Activated T-helper 1 cell treated with anti-CD3 and anti-CD28 coated beads, Interleukin-2, amount 50 U/mL, for 16 hours (primary cell): Measurements from ENCODE around the gene JADE2.
A peak's percentile ranks its signal among the peaks of the same experiment; 100 is the strongest.
"Not testable (repeated sequence)": the region's sequence is repeated elsewhere in the genome, so short reads cannot be mapped to it uniquely, and the experiment has no call there.

Experiments
- DNase-seq, 2 donors: peaks; one replicate each; pipeline ENCODE4 v3.0.0-alpha.2; 2020; ENCODE audit warnings: low read depth in 1 of 2, low spot score in 1 of 2

JADE2 gene

DNA sequence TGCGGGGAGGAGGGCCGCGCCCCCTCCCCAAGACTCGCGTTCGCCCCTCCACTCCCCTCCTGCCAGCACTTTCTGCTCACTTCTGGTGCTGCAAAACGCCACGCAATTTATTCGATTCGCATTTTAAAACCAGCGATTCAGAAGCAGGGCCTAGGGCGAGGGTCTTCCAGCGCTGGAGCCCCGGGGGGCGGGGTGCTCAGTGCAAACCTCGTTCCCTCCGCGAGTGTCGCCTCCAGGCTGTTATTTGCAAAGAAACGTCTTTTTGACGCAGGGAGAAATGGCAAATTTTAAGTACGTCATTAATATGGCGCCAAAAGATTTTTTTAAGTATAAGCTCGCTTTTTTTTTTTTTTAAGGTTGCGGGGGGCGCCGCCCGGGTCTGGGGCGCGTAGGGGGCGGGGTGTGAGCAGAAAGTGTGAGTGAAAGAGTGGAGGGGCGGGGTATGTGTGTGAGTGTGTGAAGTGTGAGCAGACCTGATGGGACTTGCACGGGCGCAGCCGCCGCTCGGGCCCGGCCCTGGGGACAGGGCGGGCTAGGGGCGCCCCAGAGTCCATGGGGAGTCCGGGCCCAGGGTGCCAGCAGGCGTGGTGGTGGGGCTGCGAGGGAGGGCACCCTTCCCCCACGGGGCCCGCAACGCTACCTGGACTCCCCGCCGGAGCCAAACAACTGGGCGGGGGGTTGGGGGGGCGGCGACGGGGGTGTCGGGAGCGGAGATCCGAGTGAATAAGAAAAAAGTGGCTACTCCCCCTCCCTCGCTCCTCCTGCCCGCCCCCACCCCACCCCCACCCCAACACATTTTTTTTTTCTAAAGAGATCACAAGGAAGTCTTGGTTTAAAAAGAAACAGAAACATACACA is at the start of gene JADE2:
JADE2 (plus strand) TSS at position 845 of the 857 bp plus-strand sequence. CDS start 10,188 bp downstream, outside the sequence.
- DNase-seq: peak; percentile 66 to 68

DNA sequence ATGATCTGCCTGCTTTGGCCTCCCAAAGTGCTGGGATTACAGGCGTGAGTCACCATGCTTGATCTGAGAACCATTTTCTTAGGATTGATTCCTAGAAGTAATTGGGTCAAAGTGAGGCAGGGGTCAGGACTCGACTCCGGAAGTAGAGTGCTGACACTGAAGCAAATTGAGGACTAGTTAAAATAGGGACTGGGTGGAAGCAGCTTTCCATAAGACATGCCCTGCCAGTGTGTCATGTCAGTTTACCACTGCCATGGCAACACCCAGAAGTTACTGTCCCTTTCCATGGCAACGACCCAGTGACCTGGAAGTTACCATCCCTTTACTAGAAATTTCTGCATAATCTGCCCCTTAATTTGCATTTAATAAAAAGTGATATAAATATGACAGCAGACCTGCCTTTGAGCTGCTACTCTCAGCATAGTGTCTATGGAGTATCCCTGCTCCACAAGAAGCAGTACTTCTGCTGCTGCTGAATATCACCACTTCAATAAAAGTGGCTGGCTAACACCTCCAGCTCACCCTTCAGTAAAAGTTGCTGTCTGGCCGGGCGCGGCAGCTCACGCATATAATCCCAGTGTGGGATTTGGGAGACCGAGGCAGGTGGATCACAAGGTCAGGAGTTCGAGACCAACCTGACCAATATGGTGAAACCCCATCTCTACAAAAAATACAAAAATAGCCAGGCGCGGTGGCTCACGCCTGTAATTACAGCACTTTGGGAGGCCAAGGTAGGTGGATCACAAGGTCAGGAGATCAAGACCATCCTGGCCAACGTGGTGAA is 47.8 kb upstream of the JADE2 start:
- no peak for DNase-seq

DNA sequence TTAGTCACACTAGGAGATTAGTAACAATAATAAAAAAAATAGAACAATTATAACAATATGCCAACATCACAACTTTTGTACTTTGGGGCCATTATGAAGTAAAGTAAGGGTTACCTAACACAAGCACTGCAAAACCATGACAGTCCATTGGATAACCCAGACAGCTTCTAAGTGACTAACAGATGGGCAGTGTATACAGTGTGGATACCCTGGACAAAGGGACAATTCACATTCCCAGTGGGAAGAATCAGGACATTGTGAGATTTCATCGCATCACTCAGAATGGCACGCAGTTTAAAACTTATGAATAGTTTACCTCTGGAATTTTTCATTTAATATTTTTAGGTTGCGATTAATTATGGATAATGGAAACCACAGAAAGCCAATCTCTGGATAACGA is 45.6 kb upstream of the JADE2 start:
- no peak for DNase-seq

DNA sequence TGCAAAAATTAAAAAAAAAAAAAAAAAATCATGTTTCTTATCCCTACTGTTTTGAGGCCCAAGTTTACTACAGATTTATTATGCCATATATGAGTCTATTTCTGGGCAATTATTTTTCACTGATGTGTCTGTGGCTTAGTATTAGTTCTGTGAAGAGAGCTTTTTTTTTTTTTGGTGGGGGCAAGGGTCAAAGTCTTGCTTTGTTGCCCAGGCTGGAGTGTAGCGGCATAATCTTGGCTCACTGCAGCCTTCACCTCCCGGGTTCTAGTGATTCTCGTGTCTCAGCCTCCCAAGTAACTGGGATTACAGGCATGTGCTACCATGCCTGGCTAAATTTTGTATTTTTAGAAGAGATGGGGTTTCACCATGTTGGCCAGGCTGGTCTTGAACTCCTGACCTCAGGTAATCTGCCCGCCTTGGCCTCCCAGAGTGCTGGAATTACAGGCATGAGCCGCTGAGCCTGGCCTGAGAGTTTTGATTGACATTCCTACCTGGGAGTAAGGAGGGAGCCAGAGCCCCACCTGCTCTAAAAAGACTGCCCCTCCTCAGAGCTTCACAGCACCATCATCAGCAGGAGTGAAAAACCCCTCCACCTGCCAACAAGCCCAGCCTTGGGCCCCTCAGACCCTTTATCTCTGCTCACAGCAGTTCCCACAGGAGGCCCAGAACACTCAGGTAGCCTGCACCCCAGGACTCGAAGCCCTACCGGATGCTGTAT is 36.1 kb upstream of the JADE2 start:
- DNase-seq: no peak

DNA sequence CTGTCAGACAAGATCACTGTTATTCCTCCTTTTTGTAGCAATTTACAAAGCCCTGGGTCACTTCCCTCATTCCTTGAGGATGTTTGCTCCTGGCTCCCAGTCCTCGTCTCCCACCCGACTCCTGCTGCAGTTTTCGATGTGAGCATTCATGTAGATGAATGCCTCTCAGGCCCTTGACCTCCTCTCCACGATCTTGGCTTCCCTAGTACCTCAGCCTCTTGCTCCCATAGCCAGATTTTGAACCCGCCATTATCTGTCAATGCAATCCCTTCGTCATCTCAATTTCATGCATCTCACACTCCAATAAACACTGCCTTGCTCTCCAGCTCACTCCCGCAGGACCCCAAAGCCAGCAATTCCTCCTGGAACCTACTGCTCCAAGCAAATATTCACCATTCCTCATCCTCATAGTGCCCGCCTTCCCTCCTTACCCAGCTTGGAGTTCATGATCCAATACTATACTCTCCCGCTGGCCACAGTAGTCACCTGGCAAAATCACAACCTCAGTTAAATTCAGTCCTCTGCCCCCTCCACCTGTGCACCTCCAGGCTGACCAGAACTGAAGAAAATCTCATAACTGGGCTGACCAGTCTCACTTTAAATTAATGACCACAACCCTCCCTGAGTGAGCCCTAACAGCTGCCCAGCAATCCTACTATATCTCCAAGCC is 35.1 kb upstream of the JADE2 start:
- no peak for DNase-seq

DNA sequence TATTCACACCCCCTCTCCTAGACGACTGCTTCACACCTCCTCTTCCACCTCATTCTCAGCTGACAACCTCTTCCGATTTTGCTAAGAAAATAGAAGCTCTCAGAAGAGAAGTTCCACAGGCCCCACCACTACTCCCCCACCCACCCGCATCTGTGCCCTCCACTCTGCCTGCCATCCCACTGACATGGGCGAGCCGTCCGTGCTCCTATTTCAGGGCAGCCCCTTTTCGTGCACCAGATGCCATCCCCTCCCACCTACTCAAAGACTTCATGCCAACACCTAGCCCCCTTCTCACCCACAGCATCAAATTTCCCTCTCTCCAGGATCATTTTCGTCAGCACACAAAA is 34.6 kb upstream of the JADE2 start:
- DNase-seq: no peak

- DNase-seq: no peak
These were observed 33.5 kb upstream of the JADE2 start for GRCh38 chr5:134491841-134492442.

GRCh38 chr5:134492568-134492967 is 32.9 kb upstream of the JADE2 start:
- DNase-seq: no peak

GRCh38 chr5:134493461-134494055 is 31.9 kb upstream of the JADE2 start:
- DNase-seq: no peak

DNA sequence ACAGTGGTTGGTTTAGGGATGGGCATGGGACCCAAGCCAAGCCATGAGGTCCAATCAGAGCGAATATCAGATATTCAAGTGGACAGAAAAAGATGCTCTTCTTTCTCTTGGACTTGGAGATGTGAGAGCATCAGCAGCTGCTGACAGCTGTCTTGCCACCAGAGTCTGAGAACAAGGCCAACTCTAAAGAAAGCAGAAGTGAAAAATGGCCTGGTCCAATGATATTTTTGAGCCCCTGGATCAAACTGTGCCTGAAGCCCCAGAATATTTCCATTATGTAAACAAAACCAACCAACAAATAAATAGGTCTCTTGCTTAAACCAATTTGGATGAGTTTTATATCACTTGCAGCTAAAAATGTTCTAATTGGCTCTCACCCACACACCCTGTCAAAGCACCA is 30.7 kb upstream of the JADE2 start:
- no peak for DNase-seq

GRCh38 chr5:134499905-134500304 is 25.6 kb upstream of the JADE2 start:
- not testable (repeated sequence) for DNase-seq

DNA sequence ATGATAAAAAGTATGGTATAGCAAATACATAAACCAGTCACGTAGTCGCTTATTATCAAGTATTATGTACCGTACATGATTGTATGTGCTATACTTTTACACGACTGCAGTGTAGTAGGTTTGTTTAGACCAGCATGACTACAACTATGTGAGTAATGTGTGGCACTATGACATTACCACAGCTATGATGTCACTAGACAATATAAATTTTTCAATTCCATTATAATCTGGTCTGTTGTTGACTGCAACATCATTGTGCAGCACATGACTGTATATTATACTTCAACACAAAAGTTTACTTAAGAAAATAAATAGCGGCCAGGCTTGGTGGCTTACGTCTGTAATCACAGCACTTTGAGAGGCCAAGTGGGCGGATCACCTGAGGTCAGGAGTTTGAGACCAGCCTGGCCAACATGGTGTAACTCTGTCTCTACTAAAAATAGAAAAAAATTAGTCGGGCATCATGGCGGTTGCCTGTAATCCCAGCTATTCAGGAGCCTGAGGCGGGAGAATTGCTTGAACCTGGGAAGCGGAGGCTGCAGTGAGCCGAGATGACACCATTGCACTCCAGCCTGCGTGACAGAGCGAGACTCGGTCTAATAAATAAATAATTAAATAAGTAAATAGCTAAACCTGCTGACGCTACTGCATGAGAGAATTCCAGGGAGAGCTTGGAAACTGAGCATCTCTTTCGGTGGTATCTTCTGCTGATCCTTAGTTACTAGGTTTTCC is 24.6 kb upstream of the JADE2 start:
- no peak for DNase-seq

- no peak for DNase-seq
These were observed 23.2 kb upstream of the JADE2 start for GRCh38 chr5:134502259-134502658.

GRCh38 chr5:134503088-134503936 is 22.2 kb upstream of the JADE2 start:
- DNase-seq: peak; percentile 29 to 35

DNA sequence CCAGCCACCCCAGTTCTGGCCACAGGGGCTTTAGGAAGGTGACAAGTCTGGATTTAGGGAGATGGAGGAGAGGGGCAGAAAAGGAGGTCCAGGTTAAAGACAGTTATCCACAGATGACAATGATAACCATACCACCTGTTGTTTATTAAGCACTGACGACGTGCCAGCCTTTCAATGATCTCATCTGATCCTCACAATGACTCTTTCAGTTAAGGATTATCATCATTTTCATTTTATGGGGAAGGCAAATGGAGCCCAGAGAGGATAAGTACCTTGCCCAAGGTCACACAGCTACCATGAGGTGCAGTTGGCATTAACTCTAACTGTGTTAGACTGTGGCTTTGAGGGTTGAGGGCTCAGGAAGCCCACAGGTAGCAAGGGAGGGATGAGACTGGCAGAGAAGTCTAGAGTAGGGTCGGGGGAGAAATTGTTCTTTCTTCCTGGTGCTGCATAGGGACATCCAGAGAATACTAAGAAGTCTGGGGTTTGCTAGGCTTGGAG is 21.5 kb upstream of the JADE2 start:
- DNase-seq: no peak

GRCh38 chr5:134504629-134505300 is 20.7 kb upstream of the JADE2 start:
- no peak for DNase-seq

GRCh38 chr5:134506054-134507039 is 19.1 kb upstream of the JADE2 start:
- no peak for DNase-seq
